ENCODE results near the gene RHCG. TPM values are rescaled to one million over a fixed set of nuclear protein-coding genes. Genes with fewer than 3 reads are reported as not detected.
A peak's percentile ranks its signal among the peaks of the same experiment; 100 is the strongest.

Gene RHCG
- total and polyA plus RNA-seq, 2 of the 13 experiments (the other 11 are each of a cell fraction or from before 2014, with no cell fraction given) = not detected

- TF ChIP-seq ARNT2 (CRISPR knock-in tag; IDR thresholded peaks at IDR 0.05; ENCODE audit: low read depth) = 0 out of 2 replicates have a peak, but pooled peaks have one; percentile 33
- TF ChIP-seq REL (CRISPR knock-in tag; conservative IDR thresholded peaks at IDR 0.05) = no peak
- no peak for TF ChIP-seq IKZF1 (IDR thresholded peaks at IDR 0.05)
- TF ChIP-seq ZMYM3 (CRISPR knock-in tag; IDR thresholded peaks at IDR 0.05) = peak; percentile 76; the same call in 1 of the 2 replicates
- no peak for TF ChIP-seq PRMT3 (CRISPR knock-in tag; IDR thresholded peaks at IDR 0.05; ENCODE audit: borderline replicate concordance, low read depth)
- 0 out of 4 replicates have a peak, but pooled peaks of 1 of the 2 experiments have one; percentile 21 for TF ChIP-seq KLF16 (CRISPR knock-in tag; IDR thresholded peaks at IDR 0.05)
- TF ChIP-seq NCOA5 (CRISPR knock-in tag; IDR thresholded peaks at IDR 0.05) = no peak
- peak; percentile 88 for TF ChIP-seq RAD21 (CRISPR knock-in tag; IDR thresholded peaks at IDR 0.05)
- peak; percentile 99 for TF ChIP-seq CTCF (CRISPR knock-in tag; IDR thresholded peaks at IDR 0.05)
- TF ChIP-seq ZNF441 (CRISPR knock-in tag; IDR thresholded peaks at IDR 0.05; ENCODE audit: borderline replicate concordance) = 0 out of 2 replicates have a peak, but pooled peaks have one; percentile 39
- TF ChIP-seq IRF2 (CRISPR knock-in tag; IDR thresholded peaks at IDR 0.05) = peak; percentile 53; the same call in 1 of the 2 replicates
- TF ChIP-seq UBTF (CRISPR knock-in tag; IDR thresholded peaks at IDR 0.05) = peak; percentile 73
- TF ChIP-seq ZBTB3 (CRISPR knock-in tag; IDR thresholded peaks at IDR 0.05; ENCODE audit: borderline replicate concordance, low read depth) = no peak
- TF ChIP-seq THAP11 (CRISPR knock-in tag; IDR thresholded peaks at IDR 0.05) = peak; percentile 48; the same call in 1 of the 2 replicates
- peak; percentile 64 for TF ChIP-seq ZFX (CRISPR knock-in tag; IDR thresholded peaks at IDR 0.05; ENCODE audit: low read depth)
- TF ChIP-seq NR2F6 (IDR thresholded peaks at IDR 0.05) = no peak
- TF ChIP-seq NR2F6 (CRISPR knock-in tag; IDR thresholded peaks at IDR 0.05) = 0 out of 2 replicates have a peak, but pooled peaks have one; percentile 16
- 0 out of 2 replicates have a peak, but pooled peaks have one; percentile 35 for TF ChIP-seq FOXO1 (CRISPR knock-in tag; IDR thresholded peaks at IDR 0.05)
- TF ChIP-seq STAT6 (CRISPR knock-in tag; IDR thresholded peaks at IDR 0.05; ENCODE audit: borderline replicate concordance) = no peak
- no peak for TF ChIP-seq CBX2 (IDR thresholded peaks at IDR 0.05; ENCODE audit: low read depth, low read length)
- TF ChIP-seq CBX2 (CRISPR knock-in tag; IDR thresholded peaks at IDR 0.05; ENCODE audit: low read depth) = 0 out of 2 replicates have a peak, but pooled peaks have one; percentile 63
- no peak for TF ChIP-seq FOXM1 (CRISPR knock-in tag; IDR thresholded peaks at IDR 0.05)
Observed at GRCh38 chr15:89430530-89431341, 65.6 kb downstream of the RHCG start (continued).
